MM.1S (cell line): ENCODE measurements around the gene FOXI2.

Experiments used
- CTCF ChIP-seq: fragments of 300-600 bp; sonication (generic); IDR thresholded peaks from 2 replicates; pipeline ENCODE4 v1.5.1; 2016; ENCODE audit warnings: antibody characterized with exemption, low read length, mixed read lengths
- EZH2 ChIP-seq: fragments of 300-600 bp; sonication (generic); optimal IDR thresholded peaks from 2 replicates; pipeline ENCODE3; 2017; ENCODE audit warnings: low read depth, mild to moderate bottlenecking, antibody characterized with exemption, low read length, mixed read lengths
- EZH2phosphoT487 ChIP-seq: fragments of 300-600 bp; sonication (generic); IDR thresholded peaks from 2 replicates; pipeline ENCODE4 v1.6.1; 2018; ENCODE audit warnings: antibody characterized with exemption, low read length

GRCh38 chr10:127687548-127687947, 49.4 kb upstream of the FOXI2 start:
- TF ChIP-seq CTCF (no peak), EZH2 (no peak), EZH2phosphoT487 (no peak)
